B cell (primary cell): ENCODE measurements around the gene RGP1. TPM values are rescaled to one million over a fixed set of nuclear protein-coding genes. Genes with fewer than 3 reads are reported as not detected.

Experiments used
- ATAC-seq: fragments of 200-7000 bp; cut with Tn5 transposase; one replicate; pipeline ENCODE4 v1.10.0; 2021; ENCODE audit warnings: low read depth, mild to moderate bottlenecking, moderate number of reproducible peaks, moderate library complexity
- CTCF ChIA-PET: fragments of 350-600 bp; sonication (Branson Sonifier 250); formaldehyde crosslinking; loops from one replicate; lab custom pipeline; 2021; ENCODE audit warnings: antibody characterized with exemption, inconsistent platforms; lab: Charles Lee
- POLR2A ChIA-PET: fragments of 350-600 bp; sonication (Branson Sonifier 250); formaldehyde crosslinking; loops from one replicate; lab custom pipeline; 2021; ENCODE audit warnings: antibody characterized with exemption; lab: Charles Lee
- DNase-seq: peaks from one replicate; pipeline ENCODE4 v3.0.0; 2013
- H2AFZ ChIP-seq: 2 replicates; pipeline ENCODE4 v1.6.1; 2012; ENCODE audit warnings: mild to moderate bottlenecking, low read depth, low read length; ENCODE audit not compliant: insufficient read depth, poor library complexity, severe bottlenecking
- H3K27ac ChIP-seq, 2 donors: 1 replicate in 1 of 2; 2 replicates in 1 of 2; pipeline ENCODE4 v1.5.1; 2012 to 2013; ENCODE audit warnings: low read length in 2 of 2, mild to moderate bottlenecking in 2 of 2, moderate library complexity in 1 of 2
- H3K27me3 ChIP-seq, 4 experiments: fragments of 200-600 bp in 1 of 4; sonication (generic) in 1 of 4; replicated peaks in 1 of 4; 1 replicate in 2 of 4; 2 replicates in 2 of 4; pipeline versions ENCODE4 v1.6.1 to v1.7.0; 2013 to 2016; ENCODE audit warnings: low read length in 3 of 4, mild to moderate bottlenecking in 2 of 4, mixed read lengths in 1 of 4, moderate library complexity in 1 of 4; ENCODE audit not compliant: insufficient read depth in 4 of 4, control insufficient read depth in 3 of 4; ENCODE audit errors: control extremely low read depth in 1 of 4
- H3K36me3 ChIP-seq, 2 experiments: replicated peaks in 1 of 2; 1 replicate in 1 of 2; 2 replicates in 1 of 2; pipeline versions ENCODE4 v1.6.1 to v1.7.1; 2013; ENCODE audit warnings: low read length in 1 of 2; ENCODE audit not compliant: insufficient read depth in 2 of 2, control insufficient read depth in 1 of 2; ENCODE audit errors: control extremely low read depth in 1 of 2, extremely low read depth in 1 of 2
- H3K4me1 ChIP-seq, 2 donors: fragments of 200-600 bp in 1 of 2; sonication (generic) in 1 of 2; 1 replicate in 1 of 2; 2 replicates in 1 of 2; pipeline versions ENCODE4 v1.5.1 to v1.6.1; 2013 to 2017; ENCODE audit warnings: low read length in 2 of 2; ENCODE audit not compliant: control insufficient read depth in 2 of 2, insufficient read depth in 2 of 2
- H3K4me2 ChIP-seq: replicated peaks from 2 replicates; pipeline ENCODE3; 2012; ENCODE audit warnings: mild to moderate bottlenecking, low read depth, low read length; ENCODE audit not compliant: poor library complexity, severe bottlenecking
- H3K4me3 ChIP-seq, 5 experiments: fragments of 200-600 bp in 1 of 5; sonication (generic) in 1 of 5; 1 replicate in 3 of 5; 2 replicates in 2 of 5; pipeline versions ENCODE4 v1.5.1 to v1.7.0; 2011 to 2016; ENCODE audit warnings: low read length in 4 of 5, mild to moderate bottlenecking in 4 of 5, low read depth in 2 of 5, control low read depth in 1 of 5, moderate library complexity in 1 of 5; ENCODE audit not compliant: insufficient read depth in 1 of 5; ENCODE audit errors: control extremely low read depth in 1 of 5, extremely low read depth in 1 of 5
- H3K79me2 ChIP-seq: fragments of 200-600 bp; sonication (generic); one replicate; pipeline ENCODE4 v1.6.0; 2016; ENCODE audit warnings: low read length; ENCODE audit not compliant: control insufficient read depth, insufficient read depth
- H3K9ac ChIP-seq: fragments of 200-600 bp; sonication (generic); 2 replicates; pipeline ENCODE4 v1.6.1; 2017; ENCODE audit warnings: mild to moderate bottlenecking, low read length, moderate library complexity
- H3K9me3 ChIP-seq, 3 donors: one replicate each; pipeline versions ENCODE4 v1.6.1 to v1.7.1; 2013; ENCODE audit warnings: low read length in 2 of 3; ENCODE audit not compliant: control insufficient read depth in 2 of 3, insufficient read depth in 1 of 3; ENCODE audit errors: control extremely low read depth in 1 of 3
- H4K20me1 ChIP-seq: 2 replicates; pipeline ENCODE4 v1.6.0; 2012; ENCODE audit warnings: mild to moderate bottlenecking, low read length; ENCODE audit not compliant: insufficient read depth, control insufficient read depth, poor library complexity, severe bottlenecking
- H3K27ac Mint-ChIP-seq: one replicate; pipeline ENCODE4 v1.8.0; 2021; ENCODE audit warnings: mixed read lengths
- H3K27me3 Mint-ChIP-seq: one replicate; pipeline ENCODE4 v1.8.0; 2021; ENCODE audit warnings: mixed read lengths
- H3K4me1 Mint-ChIP-seq: one replicate; pipeline ENCODE4 v1.8.0; 2021; ENCODE audit warnings: mixed read lengths
- H3K4me3 Mint-ChIP-seq: one replicate; pipeline ENCODE4 v1.8.0; 2021; ENCODE audit warnings: mixed read lengths
- H3K9me3 Mint-ChIP-seq: one replicate; pipeline ENCODE4 v1.8.0; 2022; ENCODE audit warnings: mixed read lengths; ENCODE audit not compliant: insufficient read depth
- EZH2 ChIP-seq: IDR thresholded peaks from 2 replicates; pipeline ENCODE4 v1.6.1; 2012; ENCODE audit warnings: borderline replicate concordance, low read depth, mild to moderate bottlenecking, moderate library complexity, low read length; ENCODE audit not compliant: insufficient read depth, poor library complexity, severe bottlenecking
- WGBS: methylation state at CpG from one replicate; pipeline ENCODE4 v1.1.5; 2013; ENCODE audit warnings: missing lambda C conversion rate; ENCODE audit not compliant: insufficient coverage; 5-methylcytosine and 5-hydroxymethylcytosine counted together
- intact Hi-C: fragments of 100-400 bp; cut with micrococcal nuclease; formaldehyde crosslinking; loops from one replicate; pipeline ENCODE4 v1.10.0; 2022
- polyA plus RNA-seq: library from polyadenylated mRNA; depleted of rRNA; stranded (reverse); fragments of >200 nt; gene quantifications from 2 replicates; pipeline ENCODE4 v1.2.3, GENCODE V29; 2012
- total RNA-seq, 2 donors: library from RNA; stranded (reverse); fragments of 120-200 nt in 1 of 2; gene quantifications; 1 replicate in 1 of 2; 2 replicates in 1 of 2; pipeline versions ENCODE4 v1.2.3 to v1.2.4, GENCODE V29; 2013 to 2022
- TF ChIP-seq, protein P1 (sequence below): fragments of 200-600 bp; IDR thresholded peaks from one replicate; pipeline ENCODE4 v1.8.0; 2022; ENCODE audit warnings: antibody characterized with exemption, mild to moderate bottlenecking

The RGP1 gene
- total and polyA plus RNA-seq, 2 donors (not counting 1 experiment from before 2014, with no cell fraction given): 17.6 to 42.3 TPM

DNA sequence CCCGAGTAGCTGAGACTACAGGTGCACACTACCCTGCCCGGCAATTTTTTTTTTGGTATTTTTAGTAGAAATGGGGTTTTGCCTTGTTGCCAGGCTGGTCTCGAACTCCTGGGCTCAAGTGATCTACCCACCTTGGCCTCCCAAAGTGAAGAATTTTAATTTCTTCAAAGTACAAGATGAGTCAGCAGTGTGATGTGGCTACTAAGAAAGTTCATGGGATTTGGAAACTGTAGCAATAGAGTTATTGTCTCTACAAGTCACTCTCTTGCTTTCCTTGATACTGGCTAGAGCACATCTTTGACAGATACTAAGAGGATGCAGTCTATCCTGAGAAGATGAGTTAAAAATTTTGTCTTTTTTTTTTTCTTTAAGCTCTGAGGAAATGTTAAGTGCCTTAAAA, 15.0 kb upstream of the RGP1 start:
- H3K79me2 ChIP-seq: peaks cover 42% of the 10 kb centered on the region
- POLR2A ChIA-PET: interaction anchor here (0.6 to 0.7 kb wide), 2 partner anchors 23 to 220 kb away, joined by 3 read pairs; no protein-coding TSS in a partner anchor
- Mint-ChIP-seq H3K4me3 (no peak overlapping the region), H3K27ac (no peak overlapping the region), H3K4me1 (peaks cover 12% of the 10 kb centered on the region), H3K27me3 (no peaks in the 10 kb centered on the region), H3K9me3 (no peaks in the 10 kb centered on the region)
- no peak for ATAC-seq
- H2AFZ ChIP-seq: no peak overlapping the region
- H3K4me1 ChIP-seq: peaks cover 34 to 42% of the 10 kb centered on the region in 2 donors
- H3K27me3 ChIP-seq: no peaks in the 10 kb centered on the region
- H3K9me3 ChIP-seq: no peaks in the 10 kb centered on the region
- no peak overlapping the region for H3K27ac ChIP-seq
- peaks cover 19% of the 10 kb centered on the region for H4K20me1 ChIP-seq
- H3K4me3 ChIP-seq: no peak overlapping the region
- CTCF ChIA-PET: interaction anchor here (0.8 to 9.7 kb wide), 13 partner anchors 8 to 148 kb away, joined by 3 to 142 read pairs (median 16); partner anchors contain the start of genes ARHGEF39, CCDC107, GBA2 and RGP1
- 100% methylated on average over 1 of the region's 3 CpGs for WGBS
- intact Hi-C loops: loop anchor here (5.0 to 10.0 kb wide), 4 partner anchors 458 to 1917 kb away; partner anchors contain the start of genes CLTA, FANCG, UBE2R2 and VCP
- H3K4me2 ChIP-seq: no peak overlapping the region
- no peak for TF ChIP-seq EZH2
- TF ChIP-seq, protein P1, sequence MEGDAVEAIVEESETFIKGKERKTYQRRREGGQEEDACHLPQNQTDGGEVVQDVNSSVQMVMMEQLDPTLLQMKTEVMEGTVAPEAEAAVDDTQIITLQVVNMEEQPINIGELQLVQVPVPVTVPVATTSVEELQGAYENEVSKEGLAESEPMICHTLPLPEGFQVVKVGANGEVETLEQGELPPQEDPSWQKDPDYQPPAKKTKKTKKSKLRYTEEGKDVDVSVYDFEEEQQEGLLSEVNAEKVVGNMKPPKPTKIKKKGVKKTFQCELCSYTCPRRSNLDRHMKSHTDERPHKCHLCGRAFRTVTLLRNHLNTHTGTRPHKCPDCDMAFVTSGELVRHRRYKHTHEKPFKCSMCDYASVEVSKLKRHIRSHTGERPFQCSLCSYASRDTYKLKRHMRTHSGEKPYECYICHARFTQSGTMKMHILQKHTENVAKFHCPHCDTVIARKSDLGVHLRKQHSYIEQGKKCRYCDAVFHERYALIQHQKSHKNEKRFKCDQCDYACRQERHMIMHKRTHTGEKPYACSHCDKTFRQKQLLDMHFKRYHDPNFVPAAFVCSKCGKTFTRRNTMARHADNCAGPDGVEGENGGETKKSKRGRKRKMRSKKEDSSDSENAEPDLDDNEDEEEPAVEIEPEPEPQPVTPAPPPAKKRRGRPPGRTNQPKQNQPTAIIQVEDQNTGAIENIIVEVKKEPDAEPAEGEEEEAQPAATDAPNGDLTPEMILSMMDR: no peak
- H3K36me3 ChIP-seq: peaks cover 1 to 47% of the 10 kb centered on the region in 2 experiments
- no peak overlapping the region for H3K9ac ChIP-seq
- no peak for DNase-seq

DNA sequence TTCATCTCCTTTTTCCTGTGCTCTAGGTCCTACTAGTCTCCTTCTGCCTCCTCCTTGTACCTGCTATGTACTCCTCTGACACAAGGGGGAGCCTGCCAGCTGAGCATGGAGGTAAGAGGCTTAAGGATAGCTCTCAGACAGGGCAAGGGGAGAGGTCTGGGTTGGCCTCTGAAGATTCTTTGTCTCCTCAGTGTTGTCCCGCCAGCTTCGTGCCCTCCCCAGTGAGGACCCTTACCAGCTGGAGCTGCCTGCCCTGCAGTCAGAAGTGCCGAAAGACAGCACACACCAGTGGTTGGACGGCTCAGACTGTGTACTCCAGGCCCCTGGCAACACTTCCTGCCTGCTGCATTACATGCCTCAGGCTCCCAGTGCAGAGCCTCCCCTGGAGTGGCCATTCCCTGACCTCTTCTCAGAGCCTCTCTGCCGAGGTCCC, 12.9 kb upstream of the RGP1 start:
- intact Hi-C loops: loop anchor here (1.0 to 10.0 kb wide), 6 partner anchors 13 to 1729 kb away; partner anchors contain the start of genes FANCG, GBA2, RGP1 and VCP
- peaks cover 1 to 67% of the 10 kb centered on the region in 2 experiments for H3K36me3 ChIP-seq
- H3K9me3 ChIP-seq: no peaks in the 10 kb centered on the region
- H2AFZ ChIP-seq: no peak overlapping the region
- Mint-ChIP-seq H3K4me3 (no peak overlapping the region), H3K27me3 (no peaks in the 10 kb centered on the region), H3K4me1 (peaks cover 12% of the 10 kb centered on the region), H3K27ac (no peak overlapping the region), H3K9me3 (no peaks in the 10 kb centered on the region)
- ChIA-PET CTCF (interaction anchor here (0.6 to 9.7 kb wide), 35 partner anchors 10 to 684 kb away, joined by 3 to 142 read pairs (median 6); partner anchors contain the start of genes ARHGEF39, CCDC107, GBA2 and HINT2), POLR2A (interaction anchor here (0.8 to 1.6 kb wide), 3 partner anchors 12 to 146 kb away, joined by 3 to 5 read pairs (median 3); no protein-coding TSS in a partner anchor)
- peaks cover 9% of the 10 kb centered on the region for H4K20me1 ChIP-seq
- 79% methylated on average over 4 of the region's 5 CpGs for WGBS
- peaks cover 13 to 21% of the 10 kb centered on the region in 2 donors for H3K4me1 ChIP-seq
- H3K27me3 ChIP-seq: no peaks in the 10 kb centered on the region
- H3K27ac ChIP-seq: no peak overlapping the region
- TF ChIP-seq EZH2: no peak
- TF ChIP-seq, protein P1: peak; percentile 87
- DNase-seq (peak; percentile 79), ATAC-seq (peak; percentile 13)
- no peak overlapping the region for H3K4me3 ChIP-seq
- H3K9ac ChIP-seq: no peak overlapping the region
- H3K79me2 ChIP-seq: peaks cover 32% of the 10 kb centered on the region
- no peak overlapping the region for H3K4me2 ChIP-seq
